IMR-90 (cell line): Measurements from ENCODE around the gene SLC9A3. TPM values are rescaled to one million over a fixed set of nuclear protein-coding genes. Genes with fewer than 3 reads are reported as not detected.

Source experiments
- ATAC-seq: fragments of 200-7000 bp; cut with Tn5 transposase; 2 replicates; pipeline ENCODE4 v1.9.1; 2020; ENCODE audit warnings: low read depth, mild to moderate bottlenecking, moderate library complexity
- BruUV-seq: library from RNA; stranded (reverse); fragments of 400-500 nt; replicated peaks from 2 replicates; lab custom pipeline; 2021; lab: Mats Ljungman, UMichigan
- CTCF ChIA-PET: fragments of 300-600 bp; formaldehyde crosslinking; extraction: SDS; loops from one replicate; lab custom pipeline; 2021; ENCODE audit warnings: antibody characterized with exemption; lab: Yijun Ruan, JAX
- POLR2A ChIA-PET: fragments of 300-600 bp; sonication (Branson Sonifier 250); formaldehyde crosslinking; loops from one replicate; lab custom pipeline; 2022; ENCODE audit warnings: antibody characterized with exemption; ENCODE audit not compliant: unreplicated experiment; lab: Charles Lee
- DNase-seq: peaks from one replicate; pipeline ENCODE4 v3.0.0; 2013
- H2AFZ ChIP-seq: replicated peaks from 2 replicates; pipeline ENCODE3; 2013; ENCODE audit warnings: low read length, mild to moderate bottlenecking; ENCODE audit not compliant: poor library complexity
- H2AK5ac ChIP-seq: 2 replicates; pipeline ENCODE4 v1.6.1; 2013; ENCODE audit warnings: low read depth, low read length, inconsistent platforms
- H2AK9ac ChIP-seq: replicated peaks from 2 replicates; pipeline ENCODE3; 2013; ENCODE audit warnings: mild to moderate bottlenecking, low read depth, low read length, moderate library complexity; ENCODE audit not compliant: poor library complexity
- H2BK120ac ChIP-seq: 2 replicates; pipeline ENCODE4 v1.6.1; 2013; ENCODE audit warnings: low read depth, low read length, inconsistent platforms
- H2BK15ac ChIP-seq: 3 replicates; pipeline ENCODE4 v1.6.1; 2013; ENCODE audit warnings: low read depth, low read length, inconsistent platforms
- H2BK20ac ChIP-seq: 2 replicates; pipeline ENCODE4 v1.6.1; 2013; ENCODE audit warnings: low read depth, mild to moderate bottlenecking, inconsistent platforms, low read length, moderate library complexity
- H2BK5ac ChIP-seq: 2 replicates; pipeline ENCODE4 v1.6.1; 2013; ENCODE audit warnings: mild to moderate bottlenecking, low read depth, low read length, inconsistent platforms; ENCODE audit not compliant: poor library complexity, severe bottlenecking
- H3K14ac ChIP-seq: replicated peaks from 2 replicates; pipeline ENCODE4 v1.6.1; 2013; ENCODE audit warnings: low read depth, low read length, inconsistent platforms
- H3K18ac ChIP-seq: 2 replicates; pipeline ENCODE4 v1.6.1; 2013; ENCODE audit warnings: low read depth, low read length, control low read depth
- H3K23ac ChIP-seq: 2 replicates; pipeline ENCODE4 v1.6.1; 2013; ENCODE audit warnings: low read depth, low read length, inconsistent platforms
- H3K27ac ChIP-seq: 2 replicates; pipeline ENCODE4 v1.5.1; 2013; ENCODE audit warnings: mild to moderate bottlenecking, control low read depth, low read length; ENCODE audit not compliant: insufficient read depth
- H3K27me3 ChIP-seq: 2 replicates; pipeline ENCODE4 v1.6.1; 2013; ENCODE audit warnings: low read length; ENCODE audit not compliant: control insufficient read depth, insufficient read depth
- H3K36me3 ChIP-seq: 2 replicates; pipeline ENCODE4 v1.6.1; 2013; ENCODE audit warnings: low read length, mixed read lengths; ENCODE audit not compliant: control insufficient read depth, insufficient read depth
- H3K4ac ChIP-seq: 2 replicates; pipeline ENCODE4 v1.6.1; 2013; ENCODE audit warnings: low read depth, low read length, inconsistent platforms
- H3K4me1 ChIP-seq: 2 replicates; pipeline ENCODE4 v1.6.1; 2013; ENCODE audit warnings: low read length, mixed read lengths; ENCODE audit not compliant: control insufficient read depth, insufficient read depth
- H3K4me2 ChIP-seq: 2 replicates; pipeline ENCODE4 v1.6.1; 2013; ENCODE audit warnings: low read depth, mild to moderate bottlenecking, control low read depth, low read length, moderate library complexity
- H3K4me3 ChIP-seq: 2 replicates; pipeline ENCODE4 v1.5.1; 2013; ENCODE audit warnings: low read depth, mild to moderate bottlenecking, control low read depth, low read length, moderate library complexity; ENCODE audit not compliant: insufficient read depth
- H3K56ac ChIP-seq: 2 replicates; pipeline ENCODE4 v1.6.1; 2013; ENCODE audit warnings: low read length, inconsistent platforms; ENCODE audit not compliant: insufficient read depth; ENCODE audit errors: extremely low read depth
- H3K79me1 ChIP-seq, 2 experiments: 2 replicates each; pipeline ENCODE4 v1.6.1; 2013; ENCODE audit warnings: low read length in 2 of 2, inconsistent platforms in 1 of 2, low read depth in 1 of 2
- H3K9ac ChIP-seq: 2 replicates; pipeline ENCODE4 v1.6.1; 2013; ENCODE audit warnings: low read depth, low read length, control low read depth
- H3K9me1 ChIP-seq: 2 replicates; pipeline ENCODE4 v1.6.1; 2013; ENCODE audit warnings: low read length, inconsistent platforms; ENCODE audit not compliant: insufficient read depth
- H3K9me3 ChIP-seq: 2 replicates; pipeline ENCODE4 v1.6.1; 2013; ENCODE audit warnings: low read length; ENCODE audit not compliant: control insufficient read depth, insufficient read depth
- H4K20me1 ChIP-seq: 2 replicates; pipeline ENCODE4 v1.6.1; 2013; ENCODE audit warnings: low read length, inconsistent platforms; ENCODE audit not compliant: insufficient read depth
- H4K5ac ChIP-seq: 2 replicates; pipeline ENCODE4 v1.6.1; 2013; ENCODE audit warnings: mild to moderate bottlenecking, low read depth, low read length, control low read depth
- H4K8ac ChIP-seq, 2 experiments: 2 replicates each; pipeline ENCODE4 v1.6.1; 2013; ENCODE audit warnings: low read depth in 2 of 2, low read length in 2 of 2, control low read depth in 1 of 2, inconsistent platforms in 1 of 2
- H4K91ac ChIP-seq: 2 replicates; pipeline ENCODE4 v1.6.1; 2013; ENCODE audit warnings: low read depth, low read length, inconsistent platforms; ENCODE audit not compliant: insufficient read depth
- CHD1 ChIP-seq: IDR thresholded peaks from 2 replicates; pipeline ENCODE4 v1.6.1; 2012; ENCODE audit warnings: low read depth, low read length, improper control_type of control experiment
- CTCF ChIP-seq: conservative IDR thresholded peaks from 2 replicates; pipeline ENCODE4 v1.5.1; 2012; ENCODE audit warnings: mild to moderate bottlenecking, low read depth, low read length, improper control_type of control experiment
- ELK1 ChIP-seq: fragments of 150-350 bp; IDR thresholded peaks from 2 replicates; pipeline ENCODE4 v1.6.1; 2016; ENCODE audit warnings: low read depth, mild to moderate bottlenecking, low read length, moderate library complexity, borderline replicate concordance
- MAFK ChIP-seq: IDR thresholded peaks from 2 replicates; pipeline ENCODE4 v1.6.1; 2012; ENCODE audit warnings: low read depth, low read length, improper control_type of control experiment
- NFE2L2 ChIP-seq: fragments of 150-350 bp; IDR thresholded peaks from 2 replicates; pipeline ENCODE4 v1.6.1; 2016; ENCODE audit warnings: low read depth, mild to moderate bottlenecking, low read length
- SMC3 ChIP-seq: fragments of 150-350 bp; IDR thresholded peaks from 2 replicates; pipeline ENCODE4 v1.6.1; 2016; ENCODE audit warnings: low read depth, mild to moderate bottlenecking, antibody characterized with exemption, low read length, moderate library complexity
- WGBS, 2 experiments: methylation state at CpG; one replicate each; pipeline versions ENCODE4 v1.1.5 to v1.1.7; 2013; ENCODE audit warnings: missing lambda C conversion rate in 2 of 2; ENCODE audit not compliant: insufficient read length in 1 of 2; ENCODE audit errors: extremely low coverage in 2 of 2; 5-methylcytosine and 5-hydroxymethylcytosine counted together
- dilution Hi-C: fragments of 300-500 bp; cut with HindIII; formaldehyde crosslinking; loops from one replicate; pipeline ENCODE4 v1.14.3; 2018; ENCODE audit warnings: low sequenced_read_pairs; ENCODE audit not compliant: unreplicated experiment
- in situ Hi-C: fragments of 300-500 bp; cut with MboI; formaldehyde crosslinking; loops from 3 replicates; pipeline ENCODE4 v1.14.3; 2019; ENCODE audit warnings: low sequenced_read_pairs, inconsistent platforms, mixed read lengths
- intact Hi-C: fragments of 100-400 bp; cut with micrococcal nuclease; formaldehyde crosslinking; loops from 2 replicates; pipeline ENCODE4 v1.10.0; 2022
- polyA plus RNA-seq, 3 experiments: library from polyadenylated mRNA; depleted of rRNA; stranded (reverse); fragments of >200 nt; gene quantifications; 2 replicates each; pipeline ENCODE4 v1.2.3, GENCODE V29; 2012; ENCODE audit warnings: low replicate concordance in 1 of 3
- total RNA-seq: library from RNA; depleted of rRNA; stranded (reverse); fragments of >200 nt; gene quantifications from 2 replicates; pipeline ENCODE4 v1.2.3, GENCODE V29; 2012

The SLC9A3 gene
- total and polyA plus RNA-seq, 2 of the 4 experiments (the other 2 are of a cell fraction), result 0.72 to 1.5 TPM

GRCh38 chr5:505951-506525 lies 18.2 kb downstream of the SLC9A3 start:
- H3K4ac ChIP-seq, result no peak overlapping the region
- no peak for ATAC-seq
- H2BK20ac ChIP-seq, result no peak overlapping the region
- H3K27me3 ChIP-seq, result peaks cover 40% of the 10 kb centered on the region
- no peak overlapping the region for H3K18ac ChIP-seq
- ChIA-PET CTCF (interaction anchor here (0.9 kb wide), 1 partner anchor 13 kb away, joined by 3 read pairs; no protein-coding TSS in a partner anchor), POLR2A (no interaction called here)
- no peak overlapping the region for H3K27ac ChIP-seq
- in situ Hi-C loops, result no loop called here
- H3K79me1 ChIP-seq, result no peaks in the 10 kb centered on the region
- H2BK120ac ChIP-seq, result no peak overlapping the region
- H4K20me1 ChIP-seq, result no peaks in the 10 kb centered on the region
- no peak overlapping the region for H2BK15ac ChIP-seq
- no peak overlapping the region for H3K9ac ChIP-seq
- no peaks in the 10 kb centered on the region for H3K9me1 ChIP-seq
- H2AK9ac ChIP-seq, result no peak overlapping the region
- no peak overlapping the region for H2AFZ ChIP-seq
- no peak overlapping the region for H3K4me3 ChIP-seq
- no peak overlapping the region for H3K23ac ChIP-seq
- intact Hi-C loops, result no loop called here
- BruUV-seq, result no TSS peak
- H3K36me3 ChIP-seq, result no peaks in the 10 kb centered on the region
- no peak overlapping the region for H3K4me2 ChIP-seq
- DNase-seq, result no peak
- H3K56ac ChIP-seq, result no peak overlapping the region
- no peak overlapping the region for H3K14ac ChIP-seq
- H4K8ac ChIP-seq, result no peak overlapping the region
- no peaks in the 10 kb centered on the region; the same call in 1 of the 2 replicates for H3K9me3 ChIP-seq
- dilution Hi-C loops, result no loop called here
- 60% methylated on average over 18 of the region's 30 CpGs; no CpG with 5 or more reads in 1 of the 2 experiments for WGBS, 2 experiments
- H4K5ac ChIP-seq, result no peak overlapping the region
- no peak overlapping the region for H4K91ac ChIP-seq
- H3K4me1 ChIP-seq, result no peaks in the 10 kb centered on the region
- no peak overlapping the region for H2AK5ac ChIP-seq
- H2BK5ac ChIP-seq, result no peak overlapping the region
- TF ChIP-seq NFE2L2 (no peak), ELK1 (no peak), SMC3 (no peak), MAFK (no peak), CTCF (no peak), CHD1 (no peak)
